H7 (cell line): ENCODE results near the gene FIBCD1. TPM values are rescaled to one million over a fixed set of nuclear protein-coding genes. Genes with fewer than 3 reads are reported as not detected.

Source experiments
- DNase-seq: peaks from one replicate; pipeline ENCODE4 v3.0.0; 2012
- H3K27me3 ChIP-seq: 2 replicates; pipeline ENCODE4 v1.6.0; 2011; ENCODE audit warnings: mild to moderate bottlenecking, low read length; ENCODE audit not compliant: control insufficient read depth, insufficient read depth
- H3K36me3 ChIP-seq: replicated peaks from 2 replicates; pipeline ENCODE4 v1.5.1; 2011; ENCODE audit warnings: low read length; ENCODE audit not compliant: control insufficient read depth, insufficient read depth
- H3K4me3 ChIP-seq: 2 replicates; pipeline ENCODE4 v1.5.1; 2011; ENCODE audit warnings: low read depth, mild to moderate bottlenecking, control low read depth, low read length, moderate library complexity; ENCODE audit not compliant: insufficient read depth
- total RNA-seq: library from RNA; depleted of rRNA; stranded (reverse); fragments of >200 nt; shearing (Covaris generic); gene quantifications from 2 replicates; pipeline ENCODE4 v1.2.3, GENCODE V29; 2014

The FIBCD1 gene
- total RNA-seq, 1 experiment from 2014 or later = 6.2 TPM

GRCh38 chr9:130890870-130891687, 48.0 kb downstream of the FIBCD1 start:
- Histone ChIP-seq H3K4me3 (no peak overlapping the region), H3K27me3 (no peaks in the 10 kb centered on the region), H3K36me3 (peaks cover 19% of the 10 kb centered on the region)
- DNase-seq = no peak

GRCh38 chr9:130890124-130890523, 48.9 kb downstream of the FIBCD1 start:
- DNase-seq = no peak
- Histone ChIP-seq H3K27me3 (no peaks in the 10 kb centered on the region), H3K4me3 (no peak overlapping the region), H3K36me3 (peaks cover 22% of the 10 kb centered on the region)

DNA sequence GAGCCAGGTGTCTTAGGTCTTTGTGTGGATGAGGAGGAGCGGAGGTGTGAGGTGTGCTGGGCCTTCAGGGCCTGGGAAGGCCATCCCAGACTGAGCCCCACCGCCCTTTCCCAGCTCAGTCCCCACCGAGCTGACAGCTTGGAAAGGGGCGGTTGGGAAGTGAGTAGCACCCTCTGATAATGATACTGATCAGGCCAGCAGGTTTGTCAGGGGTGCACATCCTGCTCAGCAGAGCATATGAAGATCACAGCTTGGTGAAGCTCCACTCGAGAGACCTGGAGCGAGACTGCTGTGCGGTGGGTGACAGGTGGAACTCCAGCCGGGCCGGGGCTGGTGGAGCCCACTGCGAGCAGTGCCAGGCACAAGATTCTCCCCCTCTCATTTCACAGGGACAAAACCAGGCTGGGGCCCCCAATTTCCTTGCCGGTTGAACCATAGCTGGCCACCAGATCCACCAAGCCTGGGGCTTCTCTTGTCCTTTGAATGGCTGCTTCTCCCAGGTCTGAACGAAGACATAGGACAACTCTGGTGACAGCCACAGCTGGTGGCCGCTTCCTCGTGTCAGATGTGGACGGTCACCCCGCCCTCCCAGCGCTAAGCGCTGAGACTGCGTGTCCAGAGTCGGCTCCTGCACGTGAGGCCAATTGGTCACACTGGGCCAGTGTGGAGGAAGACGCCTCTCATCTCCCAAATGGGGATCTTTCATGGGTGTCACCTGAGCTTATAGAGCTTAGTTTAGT, 50.7 kb downstream of the FIBCD1 start:
- peaks cover 26% of the 10 kb centered on the region for H3K36me3 ChIP-seq
- H3K27me3 ChIP-seq = no peaks in the 10 kb centered on the region
- H3K4me3 ChIP-seq = no peak overlapping the region
- DNase-seq = no peak

- peaks cover 28% of the 10 kb centered on the region for H3K36me3 ChIP-seq
- no peaks in the 10 kb centered on the region for H3K27me3 ChIP-seq
- H3K4me3 ChIP-seq = no peak overlapping the region
- DNase-seq = no peak
Measured at GRCh38 chr9:130887494-130888144, 51.4 kb downstream of the FIBCD1 start.

DNA sequence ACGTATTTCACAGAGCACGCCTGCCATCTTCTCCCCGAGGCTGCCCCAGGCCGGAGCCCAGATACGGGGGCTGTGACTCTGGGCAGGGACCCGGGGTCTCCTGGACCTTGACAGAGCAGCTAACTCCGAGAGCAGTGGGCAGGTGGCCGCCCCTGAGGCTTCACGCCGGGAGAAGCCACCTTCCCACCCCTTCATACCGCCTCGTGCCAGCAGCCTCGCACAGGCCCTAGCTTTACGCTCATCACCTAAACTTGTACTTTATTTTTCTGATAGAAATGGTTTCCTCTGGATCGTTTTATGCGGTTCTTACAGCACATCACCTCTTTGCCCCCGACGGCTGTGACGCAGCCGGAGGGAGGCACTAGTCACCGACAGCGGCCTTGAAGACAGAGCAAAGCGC, 52.1 kb downstream of the FIBCD1 start:
- H3K4me3 ChIP-seq = no peak overlapping the region
- H3K27me3 ChIP-seq = no peaks in the 10 kb centered on the region
- H3K36me3 ChIP-seq = peaks cover 29% of the 10 kb centered on the region
- DNase-seq = no peak

GRCh38 chr9:130885484-130886375, 53.3 kb downstream of the FIBCD1 start:
- H3K36me3 ChIP-seq = peaks cover 35% of the 10 kb centered on the region
- DNase-seq = no peak
- H3K4me3 ChIP-seq = no peak overlapping the region
- H3K27me3 ChIP-seq = no peaks in the 10 kb centered on the region

DNA sequence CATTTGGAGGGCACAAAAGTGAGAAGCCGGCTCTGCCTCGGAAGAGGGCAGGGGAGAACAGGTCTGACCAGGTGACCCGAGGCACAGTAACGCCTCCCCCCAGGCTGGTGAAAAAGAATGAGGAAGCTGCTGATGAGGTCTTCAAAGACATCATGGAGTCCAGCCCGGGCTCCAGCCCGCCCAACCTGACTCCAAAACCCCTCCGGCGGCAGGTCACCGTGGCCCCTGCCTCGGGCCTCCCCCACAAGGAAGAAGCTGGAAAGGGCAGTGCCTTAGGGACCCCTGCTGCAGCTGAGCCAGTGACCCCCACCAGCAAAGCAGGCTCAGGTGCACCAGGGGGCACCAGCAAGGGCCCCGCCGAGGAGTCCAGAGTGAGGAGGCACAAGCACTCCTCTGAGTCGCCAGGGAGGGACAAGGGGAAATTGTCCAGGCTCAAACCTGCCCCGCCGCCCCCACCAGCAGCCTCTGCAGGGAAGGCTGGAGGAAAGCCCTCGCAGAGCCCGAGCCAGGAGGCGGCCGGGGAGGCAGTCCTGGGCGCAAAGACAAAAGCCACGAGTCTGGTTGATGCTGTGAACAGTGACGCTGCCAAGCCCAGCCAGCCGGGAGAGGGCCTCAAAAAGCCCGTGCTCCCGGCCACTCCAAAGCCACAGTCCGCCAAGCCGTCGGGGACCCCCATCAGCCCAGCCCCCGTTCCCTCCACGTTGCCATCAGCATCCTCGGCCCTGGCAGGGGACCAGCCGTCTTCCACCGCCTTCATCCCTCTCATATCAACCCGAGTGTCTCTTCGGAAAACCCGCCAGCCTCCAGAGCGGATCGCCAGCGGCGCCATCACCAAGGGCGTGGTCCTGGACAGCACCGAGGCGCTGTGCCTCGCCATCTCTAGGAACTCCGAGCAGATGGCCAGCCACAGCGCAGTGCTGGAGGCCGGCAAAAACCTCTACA, 54.2 kb downstream of the FIBCD1 start:
- peaks cover 39% of the 10 kb centered on the region for H3K36me3 ChIP-seq
- DNase-seq = no peak
- H3K27me3 ChIP-seq = no peaks in the 10 kb centered on the region
- H3K4me3 ChIP-seq = no peak overlapping the region

DNA sequence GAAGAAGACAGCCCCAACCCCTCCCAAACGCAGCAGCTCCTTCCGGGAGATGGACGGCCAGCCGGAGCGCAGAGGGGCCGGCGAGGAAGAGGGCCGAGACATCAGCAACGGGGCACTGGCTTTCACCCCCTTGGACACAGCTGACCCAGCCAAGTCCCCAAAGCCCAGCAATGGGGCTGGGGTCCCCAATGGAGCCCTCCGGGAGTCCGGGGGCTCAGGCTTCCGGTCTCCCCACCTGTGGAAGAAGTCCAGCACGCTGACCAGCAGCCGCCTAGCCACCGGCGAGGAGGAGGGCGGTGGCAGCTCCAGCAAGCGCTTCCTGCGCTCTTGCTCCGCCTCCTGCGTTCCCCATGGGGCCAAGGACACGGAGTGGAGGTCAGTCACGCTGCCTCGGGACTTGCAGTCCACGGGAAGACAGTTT, 54.9 kb downstream of the FIBCD1 start:
- H3K36me3 ChIP-seq = peaks cover 43% of the 10 kb centered on the region
- no peak overlapping the region for H3K4me3 ChIP-seq
- DNase-seq = no peak
- H3K27me3 ChIP-seq = no peaks in the 10 kb centered on the region

GRCh38 chr9:130883479-130883878, 55.6 kb downstream of the FIBCD1 start:
- Histone ChIP-seq H3K4me3 (no peak overlapping the region), H3K27me3 (no peaks in the 10 kb centered on the region), H3K36me3 (peaks cover 44% of the 10 kb centered on the region)
- DNase-seq = no peak

GRCh38 chr9:130882696-130883225, 56.3 kb downstream of the FIBCD1 start:
- Histone ChIP-seq H3K36me3 (peaks cover 43% of the 10 kb centered on the region), H3K4me3 (no peak overlapping the region), H3K27me3 (no peaks in the 10 kb centered on the region)
- no peak for DNase-seq

DNA sequence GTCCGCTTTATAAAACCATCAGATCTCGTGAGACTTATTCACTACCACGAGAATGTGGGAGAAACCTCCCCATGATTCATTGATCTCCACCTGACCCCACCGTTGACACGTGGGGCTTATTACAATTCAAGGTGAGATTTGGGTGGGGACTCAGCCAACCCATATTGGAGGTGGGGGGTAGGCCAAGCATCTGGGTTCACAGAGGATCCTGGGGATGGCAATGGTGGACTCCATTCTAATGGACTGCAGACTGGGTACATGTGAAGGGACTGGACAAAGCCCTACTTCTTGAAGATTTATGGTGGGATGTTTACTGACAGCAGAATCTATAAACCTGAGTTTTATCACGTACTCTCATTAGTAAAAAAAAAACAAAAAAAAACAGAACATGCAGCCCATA, 57.5 kb downstream of the FIBCD1 start:
- peaks cover 43% of the 10 kb centered on the region for H3K36me3 ChIP-seq
- no peak for DNase-seq

GRCh38 chr9:130880599-130881220, 58.3 kb downstream of the FIBCD1 start:
- no peak for DNase-seq
- H3K36me3 ChIP-seq = peaks cover 38% of the 10 kb centered on the region
- H3K4me3 ChIP-seq = no peak overlapping the region

More for the DNA sequence above, 57.5 kb downstream of the FIBCD1 start:
- Histone ChIP-seq H3K4me3 (no peak overlapping the region), H3K27me3 (no peaks in the 10 kb centered on the region)

More at GRCh38 chr9:130880599-130881220, 58.3 kb downstream of the FIBCD1 start:
- no peaks in the 10 kb centered on the region for H3K27me3 ChIP-seq
